HepG2 (cell line): ENCODE data around the gene RING1. TPM values are rescaled to one million over a fixed set of nuclear protein-coding genes. Genes with fewer than 3 reads are reported as not detected.

ENCODE experiments used
- FOXA1 ChIP-seq, 2 experiments: fragments of 450-650 bp in 1 of 2; sonication (generic) in 1 of 2; formaldehyde crosslinking in 1 of 2; IDR thresholded peaks; 2 replicates each; pipeline versions ENCODE4 v1.4.0 to v1.6.1; 2016 to 2020; ENCODE audit warnings: missing genetic modification reagents in 1 of 2
- FOXC1 ChIP-seq: sonication (generic); formaldehyde crosslinking; IDR thresholded peaks from 2 replicates; pipeline ENCODE4 v1.8.0; 2022; ENCODE audit warnings: mild to moderate bottlenecking, missing genetic modification reagents, borderline replicate concordance
- HIC2 ChIP-seq: sonication (generic); formaldehyde crosslinking; IDR thresholded peaks from 2 replicates; pipeline ENCODE4 v1.9.0; 2022; ENCODE audit warnings: low read depth, missing genetic modification reagents
- HOXA7 ChIP-seq: sonication (generic); formaldehyde crosslinking; IDR thresholded peaks from 2 replicates; pipeline ENCODE4 v1.8.1; 2022; ENCODE audit warnings: mild to moderate bottlenecking, missing genetic modification reagents, moderate library complexity
- LCORL ChIP-seq, 2 experiments: fragments of 450-650 bp in 1 of 2; sonication (generic) in 1 of 2; formaldehyde crosslinking in 1 of 2; IDR thresholded peaks; 2 replicates each; pipeline versions ENCODE4 v1.5.0 to v1.6.1; 2017 to 2020; ENCODE audit warnings: antibody characterized with exemption in 1 of 2, missing genetic modification reagents in 1 of 2
- MAX ChIP-seq: IDR thresholded peaks from 2 replicates; pipeline ENCODE4 v1.6.1; 2012; ENCODE audit warnings: inconsistent platforms
- MXD4 ChIP-seq: IDR thresholded peaks from 2 replicates; pipeline ENCODE4 v1.6.1; 2016; ENCODE audit warnings: mild to moderate bottlenecking, missing biosample characterization, missing genetic modification reagents
- NR3C1 ChIP-seq: sonication (generic); formaldehyde crosslinking; IDR thresholded peaks from 2 replicates; pipeline ENCODE4 v1.4.0; 2020; ENCODE audit warnings: missing genetic modification reagents
- PHB2 ChIP-seq: fragments of 450-650 bp; IDR thresholded peaks from 2 replicates; pipeline ENCODE4 v1.6.1; 2018; ENCODE audit not compliant: partially characterized antibody
- PLRG1 ChIP-seq: fragments of 450-650 bp; conservative IDR thresholded peaks from 2 replicates; pipeline ENCODE4 v1.6.1; 2016
- RXRA ChIP-seq: sonication (generic); formaldehyde crosslinking; IDR thresholded peaks from 2 replicates; pipeline ENCODE4 v1.5.1; 2020; ENCODE audit warnings: missing genetic modification reagents
- SNAI1 ChIP-seq: sonication (generic); formaldehyde crosslinking; IDR thresholded peaks from 2 replicates; pipeline ENCODE4 v1.5.0; 2020; ENCODE audit warnings: mild to moderate bottlenecking, missing genetic modification reagents, borderline replicate concordance
- YEATS2 ChIP-seq: sonication (generic); formaldehyde crosslinking; IDR thresholded peaks from 2 replicates; pipeline ENCODE4 v1.4.0; 2020; ENCODE audit warnings: missing genetic modification reagents, borderline replicate concordance
- ZBTB4 ChIP-seq: sonication (generic); formaldehyde crosslinking; IDR thresholded peaks from 2 replicates; pipeline ENCODE4 v1.4.0; 2020; ENCODE audit warnings: missing genetic modification reagents, mild to moderate bottlenecking, borderline replicate concordance
- ZBTB8A ChIP-seq: sonication (generic); formaldehyde crosslinking; IDR thresholded peaks from 2 replicates; pipeline ENCODE4 v1.4.0; 2020; ENCODE audit warnings: mild to moderate bottlenecking, low read depth, missing genetic modification reagents, borderline replicate concordance
- ZFY ChIP-seq: sonication (generic); formaldehyde crosslinking; IDR thresholded peaks from 2 replicates; pipeline ENCODE4 v1.4.0; 2020; ENCODE audit warnings: missing genetic modification reagents
- ZNF576 ChIP-seq: sonication (generic); formaldehyde crosslinking; IDR thresholded peaks from 2 replicates; pipeline ENCODE4 v1.4.0; 2020; ENCODE audit warnings: mild to moderate bottlenecking, missing genetic modification reagents
- ZNF615 ChIP-seq: sonication (generic); formaldehyde crosslinking; IDR thresholded peaks from 2 replicates; pipeline ENCODE4 v1.5.0; 2020; ENCODE audit warnings: mild to moderate bottlenecking, missing genetic modification reagents, borderline replicate concordance
- ZNF670 ChIP-seq: sonication (generic); formaldehyde crosslinking; IDR thresholded peaks from 2 replicates; pipeline ENCODE4 v1.8.0; 2022; ENCODE audit warnings: mild to moderate bottlenecking, missing genetic modification reagents, borderline replicate concordance
- ZNF704 ChIP-seq: sonication (generic); formaldehyde crosslinking; IDR thresholded peaks from 2 replicates; pipeline ENCODE4 v1.8.1; 2023; ENCODE audit warnings: mild to moderate bottlenecking, inconsistent platforms, moderate library complexity, missing genetic modification reagents, borderline replicate concordance
- ZNF780A ChIP-seq: sonication (generic); formaldehyde crosslinking; IDR thresholded peaks from 2 replicates; pipeline ENCODE4 v1.8.0; 2022; ENCODE audit warnings: mild to moderate bottlenecking, missing genetic modification reagents, moderate library complexity
- ZNF781 ChIP-seq: sonication (generic); formaldehyde crosslinking; IDR thresholded peaks from 2 replicates; pipeline ENCODE4 v1.5.1; 2020; ENCODE audit warnings: borderline replicate concordance, mild to moderate bottlenecking, missing genetic modification reagents; ENCODE audit errors: not compliant biosample characterization
- polyA plus RNA-seq, 8 experiments: library from polyadenylated mRNA; depleted of rRNA in 3 of 8; stranded (reverse) in 7 of 8; unstranded in 1 of 8; fragments of >200 nt; fragmentation: Illumina TruSeq in 4 of 8; extraction: Trizol in 4 of 8; gene quantifications; 2 replicates each; pipeline versions ENCODE4 v1.2.1 to v1.2.3, GENCODE V29; 2011 to 2016; ENCODE audit warnings: low read depth in 4 of 8, missing spikeins in 1 of 8, mixed read lengths in 1 of 8; ENCODE audit not compliant: insufficient read depth in 1 of 8
- total RNA-seq, 5 experiments: library from RNA; depleted of rRNA; stranded (reverse); fragments of >200 nt; fragmentation: Illumina TruSeq; extraction: Trizol; gene quantifications; 2 replicates each; pipeline ENCODE4 v1.2.3, GENCODE V29; 2016; ENCODE audit warnings: low read depth in 1 of 5

Gene RING1
- total and polyA plus RNA-seq, 2 of the 13 experiments (the other 11 are each of a cell fraction or from before 2014, with no cell fraction given): 23.9 to 33.6 TPM

- no peak for TF ChIP-seq ZNF615 (CRISPR knock-in tag)
- no peak for TF ChIP-seq PHB2
- no peak for TF ChIP-seq FOXA1 (IDR thresholded peaks at IDR 0.05)
- TF ChIP-seq FOXA1 (CRISPR knock-in tag; IDR thresholded peaks at IDR 0.05): no peak
- no peak for TF ChIP-seq MXD4
- no peak for TF ChIP-seq HIC2 (CRISPR knock-in tag)
- no peak for TF ChIP-seq ZNF780A (CRISPR knock-in tag)
- no peak for TF ChIP-seq NR3C1
- TF ChIP-seq ZNF576 (CRISPR knock-in tag): 0 out of 2 replicates have a peak, but pooled peaks have one; percentile 32
- 0 out of 2 replicates have a peak, but pooled peaks have one; percentile 28 for TF ChIP-seq ZFY (CRISPR knock-in tag)
- peak; percentile 58 for TF ChIP-seq FOXC1 (CRISPR knock-in tag)
- no peak for TF ChIP-seq ZNF781 (CRISPR knock-in tag)
- TF ChIP-seq ZNF704 (CRISPR knock-in tag): no peak
- TF ChIP-seq MAX: peak; percentile 53; the same call in 1 of the 2 replicates
- no peak for TF ChIP-seq ZNF670 (CRISPR knock-in tag)
- TF ChIP-seq RXRA: no peak
- no peak for TF ChIP-seq ZBTB4 (CRISPR knock-in tag)
- no peak for TF ChIP-seq LCORL (IDR thresholded peaks at IDR 0.05)
- 0 out of 2 replicates have a peak, but pooled peaks have one; percentile 21 for TF ChIP-seq LCORL (CRISPR knock-in tag; IDR thresholded peaks at IDR 0.05)
- no peak for TF ChIP-seq SNAI1 (CRISPR knock-in tag)
- no peak for TF ChIP-seq HOXA7 (CRISPR knock-in tag)
- TF ChIP-seq ZBTB8A (CRISPR knock-in tag): no peak
- no peak for TF ChIP-seq YEATS2 (CRISPR knock-in tag)
- no peak for TF ChIP-seq PLRG1
Measured at GRCh38 chr6:33161354-33162331, 46.7 kb upstream of the RING1 start (continued).
